Stomach (tissue), 4 donors: Measurements from ENCODE around the gene PRDM16.

ENCODE experiments used
- POLR2A ChIP-seq, 4 donors: fragments of 450-650 bp; IDR thresholded peaks; one replicate each; pipeline ENCODE4 v1.6.1; 2016; ENCODE audit warnings: antibody characterized with exemption in 4 of 4, control low read depth in 2 of 4, mild to moderate bottlenecking in 1 of 4, moderate library complexity in 1 of 4
- POLR2AphosphoS5 ChIP-seq, 3 donors: sonication (generic); formaldehyde crosslinking; IDR thresholded peaks; one replicate each; pipeline ENCODE4 v1.6.1; 2016; ENCODE audit warnings: antibody characterized with exemption in 3 of 3

DNA sequence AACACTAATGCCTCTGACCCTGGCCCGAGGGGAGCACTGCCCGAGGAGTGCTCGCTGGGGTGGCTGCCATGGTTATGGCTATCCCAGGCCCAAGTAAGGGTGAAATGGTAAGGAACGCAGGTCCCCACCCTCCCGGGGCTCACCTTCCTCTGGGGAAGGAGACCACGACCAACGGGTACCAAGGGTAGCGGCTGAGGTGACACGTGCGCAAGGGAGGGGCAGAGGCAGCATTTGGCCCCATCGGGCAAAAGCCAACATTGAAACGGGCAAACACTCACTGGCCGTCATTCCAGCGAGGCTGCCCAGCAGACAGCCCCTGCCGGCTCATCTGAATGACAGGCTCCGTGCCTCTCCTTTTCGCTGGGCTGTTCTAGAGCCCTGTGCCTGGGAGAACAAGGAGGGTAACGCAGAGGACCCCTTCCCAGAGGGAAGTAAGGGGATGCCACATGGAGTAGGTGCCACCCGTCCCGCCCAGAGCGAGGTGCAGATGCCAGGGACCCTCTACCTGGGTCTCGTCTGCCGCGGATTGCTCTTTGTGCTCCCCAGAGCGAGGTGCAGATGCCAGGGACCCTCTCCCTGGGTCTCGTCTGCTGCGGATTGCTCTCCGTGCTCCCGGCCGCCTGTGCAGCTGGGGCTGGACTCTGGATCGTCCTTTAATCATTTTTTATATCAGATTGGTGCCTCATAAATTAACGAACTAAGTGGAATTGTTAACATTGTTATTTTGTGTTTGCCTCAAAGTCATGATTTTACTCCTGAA, 31.5 kb upstream of the PRDM16 start:
- TF ChIP-seq POLR2AphosphoS5 (IDR thresholded peaks at IDR 0.05) (no peak), POLR2A (IDR thresholded peaks at IDR 0.05) (no peak)
